ENCODE data around the gene PLCXD1.
"Not testable (repeated sequence)": the region's sequence is repeated elsewhere in the genome, so short reads cannot be mapped to it uniquely, and the experiment has no call there.

The PLCXD1 gene

GRCh38 chrX:349702-350101, 68.5 kb downstream of the PLCXD1 start:
- H3K4me3 ChIP-seq = no peak overlapping the region

DNA sequence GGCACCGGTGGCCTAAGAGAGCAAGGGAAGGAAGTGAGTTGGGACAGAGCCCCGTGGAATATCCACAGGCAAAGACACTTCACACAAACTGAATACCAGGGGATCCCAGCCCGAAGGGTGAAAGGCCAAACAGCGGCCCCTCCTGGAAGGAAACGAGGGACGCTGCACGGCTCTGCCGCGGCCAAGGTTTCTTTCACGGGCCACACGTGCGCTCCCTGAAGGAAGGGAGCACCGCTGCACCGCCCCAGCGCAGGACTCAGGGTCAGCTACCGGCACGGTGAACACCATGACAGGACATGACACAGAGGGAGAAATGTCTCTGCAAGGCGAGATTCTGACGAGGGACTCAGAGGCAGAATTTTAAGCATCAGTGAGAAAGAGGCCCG, 69.0 kb downstream of the PLCXD1 start:
- Histone ChIP-seq H3K4me2 (no peak overlapping the region), H3K27ac (0 out of 2 replicates have a peak overlapping the region, but pooled peaks have one; percentile 22), H3K9ac (no peak overlapping the region), H3K9me3 (peaks cover 28% of the 10 kb centered on the region), H3K4me1 (peaks cover 24% of the 10 kb centered on the region), H3K4me3 (no peak overlapping the region), H3K36me3 (peaks cover 86% of the 10 kb centered on the region), H3K27me3 (no peaks in the 10 kb centered on the region), H4K20me1 (peaks cover 76% of the 10 kb centered on the region; the same call in 1 of the 2 replicates)
- TF ChIP-seq Cebpa-rat (IDR thresholded peaks at IDR 0.05) = no peak

More at GRCh38 chrX:349702-350101, 68.5 kb downstream of the PLCXD1 start:
- no peak overlapping the region for H3K27ac ChIP-seq
- TF ChIP-seq Cebpa-rat (IDR thresholded peaks at IDR 0.05) = no peak
- no peaks in the 10 kb centered on the region for H3K27me3 ChIP-seq
- no peak overlapping the region for H3K9ac ChIP-seq
- H3K4me1 ChIP-seq = peaks cover 19% of the 10 kb centered on the region
- H4K20me1 ChIP-seq = peaks cover 71% of the 10 kb centered on the region; the same call in 1 of the 2 replicates
- peaks cover 33% of the 10 kb centered on the region for H3K9me3 ChIP-seq
- no peak overlapping the region for H3K4me2 ChIP-seq
- H3K36me3 ChIP-seq = peaks cover 90% of the 10 kb centered on the region

GRCh38 chrX:350534-351323, 69.5 kb downstream of the PLCXD1 start:
- Histone ChIP-seq H3K9ac (no peak overlapping the region), H3K4me1 (peaks cover 29% of the 10 kb centered on the region), H3K27me3 (no peaks in the 10 kb centered on the region), H3K4me3 (no peak overlapping the region), H3K36me3 (peaks cover 82% of the 10 kb centered on the region), H3K27ac (0 out of 2 replicates have a peak overlapping the region, but pooled peaks have one; percentile 22), H4K20me1 (peaks cover 81% of the 10 kb centered on the region; the same call in 1 of the 2 replicates), H3K4me2 (no peak overlapping the region), H3K9me3 (peaks cover 24% of the 10 kb centered on the region)
- TF ChIP-seq Cebpa-rat (IDR thresholded peaks at IDR 0.05) = no peak

DNA sequence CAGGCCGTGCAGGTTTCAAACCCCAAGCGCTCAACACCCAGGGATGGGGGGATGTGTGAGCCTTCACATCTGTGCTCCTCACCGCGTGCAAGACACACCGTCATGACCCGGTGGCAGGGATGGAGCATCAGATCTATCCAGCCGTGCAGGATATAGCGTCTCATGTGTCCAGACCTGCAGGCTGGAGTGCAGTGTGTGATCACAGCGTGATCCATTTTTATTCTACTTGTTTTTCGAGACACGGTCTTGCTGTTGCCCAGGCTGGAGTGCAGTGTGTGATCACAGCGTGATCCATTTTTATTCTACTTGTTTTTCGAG, 70.1 kb downstream of the PLCXD1 start:
- peaks cover 21% of the 10 kb centered on the region for H3K9me3 ChIP-seq

GRCh38 chrX:351736-352135, 70.6 kb downstream of the PLCXD1 start:
- H3K27me3 ChIP-seq = no peaks in the 10 kb centered on the region

More for the DNA sequence above, 70.1 kb downstream of the PLCXD1 start:
- H3K4me3 ChIP-seq, H3K27me3 ChIP-seq, H3K27ac ChIP-seq, H3K4me2 ChIP-seq, H3K9ac ChIP-seq: not testable (repeated sequence)
- Histone ChIP-seq H4K20me1 (peaks cover 87% of the 10 kb centered on the region; the same call in 1 of the 2 replicates), H3K4me1 (peaks cover 35% of the 10 kb centered on the region), H3K36me3 (peaks cover 79% of the 10 kb centered on the region)

DNA sequence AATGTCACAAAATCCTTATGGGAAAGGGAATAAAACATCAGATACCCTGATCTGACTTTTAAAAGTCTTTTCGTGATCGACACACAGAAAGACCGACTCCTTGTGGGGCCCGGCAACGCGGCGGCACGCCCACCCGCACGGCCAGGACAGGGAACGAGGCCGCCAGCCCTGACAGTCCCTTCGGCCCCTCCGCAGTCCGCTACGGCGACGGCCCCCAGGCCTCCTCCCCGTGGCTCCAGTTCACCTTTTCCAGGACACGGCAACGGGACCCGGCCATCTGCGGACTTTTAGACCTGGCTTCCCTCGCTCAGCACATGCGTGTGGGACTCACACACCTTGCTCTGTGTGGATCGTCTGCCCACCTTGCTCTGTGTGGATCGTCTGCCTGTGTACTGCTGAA, 71.0 kb downstream of the PLCXD1 start:
- H3K27me3 ChIP-seq = no peaks in the 10 kb centered on the region
- H3K4me2 ChIP-seq = no peak overlapping the region
- H3K36me3 ChIP-seq = peaks cover 70% of the 10 kb centered on the region
- H4K20me1 ChIP-seq = peaks cover 94% of the 10 kb centered on the region; the same call in 1 of the 2 replicates
- peaks cover 12% of the 10 kb centered on the region for H3K9me3 ChIP-seq
- H3K9ac ChIP-seq = no peak overlapping the region
- H3K4me3 ChIP-seq = no peak overlapping the region
- H3K4me1 ChIP-seq = peaks cover 44% of the 10 kb centered on the region
- no peak overlapping the region for H3K27ac ChIP-seq
- TF ChIP-seq Cebpa-rat (IDR thresholded peaks at IDR 0.05) = no peak

More at GRCh38 chrX:351736-352135, 70.6 kb downstream of the PLCXD1 start:
- Histone ChIP-seq H3K4me1 (peaks cover 40% of the 10 kb centered on the region), H3K27ac (no peak overlapping the region), H3K4me2 (no peak overlapping the region), H4K20me1 (peaks cover 91% of the 10 kb centered on the region; the same call in 1 of the 2 replicates), H3K9ac (no peak overlapping the region), H3K36me3 (peaks cover 74% of the 10 kb centered on the region), H3K9me3 (peaks cover 16% of the 10 kb centered on the region), H3K4me3 (no peak overlapping the region)
- TF ChIP-seq Cebpa-rat (IDR thresholded peaks at IDR 0.05) = no peak

DNA sequence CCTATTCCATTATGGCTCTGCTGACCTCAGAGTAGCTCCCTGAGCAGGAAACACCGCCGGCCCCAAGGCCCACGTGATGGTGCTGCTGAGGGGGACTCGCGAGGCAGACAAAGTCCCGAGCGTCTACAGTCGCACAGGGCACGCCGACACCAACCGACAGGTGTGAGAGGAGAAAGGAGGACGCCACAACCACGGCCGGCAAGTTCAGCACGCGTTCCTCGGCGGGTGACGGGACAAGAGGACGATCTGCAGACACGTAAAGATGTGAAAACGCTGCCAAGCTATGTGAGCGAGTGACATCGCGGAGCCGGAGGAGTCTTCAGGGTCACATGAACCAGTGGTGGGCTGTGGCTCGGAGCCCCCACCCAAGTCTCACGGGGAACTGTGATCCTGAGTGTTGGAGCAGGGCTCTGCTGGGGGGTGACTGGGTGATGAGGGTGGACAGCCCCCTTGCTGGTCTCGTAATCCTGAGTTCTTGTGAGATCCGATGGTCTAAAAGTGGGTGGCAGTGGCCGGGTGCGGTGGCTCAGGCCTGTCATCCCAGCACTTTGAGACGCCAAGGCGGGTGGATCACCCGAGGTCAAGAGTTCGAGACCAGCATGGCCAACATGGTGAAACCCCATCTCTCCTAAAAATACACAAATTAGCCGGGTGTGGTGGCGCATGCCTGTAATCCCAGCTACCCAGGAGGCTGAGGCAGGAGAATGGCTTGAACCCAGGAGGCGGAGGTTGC, 71.6 kb downstream of the PLCXD1 start:
- H3K9ac ChIP-seq = no peak overlapping the region
- H4K20me1 ChIP-seq = peaks cover 88% of the 10 kb centered on the region; the same call in 1 of the 2 replicates
- TF ChIP-seq Cebpa-rat (IDR thresholded peaks at IDR 0.05) = no peak
- no peak overlapping the region for H3K4me2 ChIP-seq
- no peak overlapping the region for H3K4me3 ChIP-seq
- peaks cover 65% of the 10 kb centered on the region for H3K36me3 ChIP-seq
- no peaks in the 10 kb centered on the region for H3K27me3 ChIP-seq
- peaks cover 50% of the 10 kb centered on the region for H3K4me1 ChIP-seq
- peaks cover 6% of the 10 kb centered on the region for H3K9me3 ChIP-seq
- H3K27ac ChIP-seq = no peak overlapping the region
